Coronary artery (tissue), 2 donors: ENCODE measurements around the gene CNOT4.

Experiments
- DNase-seq: peaks from one replicate; pipeline ENCODE4 v3.0.0-alpha.2; 2017; ENCODE audit warnings: low spot score
- H3K27ac ChIP-seq, 2 donors: fragments of 200-600 bp; sonication (generic); one replicate each; pipeline ENCODE4 v1.5.1; 2016 to 2019
- H3K4me3 ChIP-seq: fragments of 200-600 bp; sonication (generic); 2 replicates; pipeline ENCODE4 v1.5.1; 2016; ENCODE audit warnings: mild to moderate bottlenecking, moderate library complexity
- TF ChIP-seq, protein P1 (sequence below): fragments of 200-600 bp; sonication (generic); IDR thresholded peaks from one replicate; pipeline ENCODE4 v1.5.1; 2019; ENCODE audit warnings: antibody characterized with exemption

CNOT4 gene

DNA sequence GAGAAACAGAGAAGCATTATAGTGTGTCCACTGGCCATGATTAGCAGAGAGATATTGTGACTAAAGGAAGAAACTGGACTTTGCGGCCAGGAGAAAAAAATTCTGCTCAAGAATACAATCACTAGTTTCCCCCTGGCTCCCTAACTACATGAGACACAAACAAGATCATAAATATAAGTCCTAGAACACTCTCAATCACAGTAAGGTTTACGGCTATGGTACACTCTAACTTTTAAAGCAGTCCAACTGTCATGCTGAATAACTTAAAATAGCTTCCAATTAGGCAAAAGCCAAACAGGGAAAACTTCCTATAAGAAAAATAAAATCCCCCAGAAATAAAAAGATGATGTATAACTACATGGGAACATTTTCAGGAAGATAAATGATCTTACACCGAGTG is 144.2 kb downstream of the CNOT4 start:
- no peak for DNase-seq
- TF ChIP-seq, protein P1, sequence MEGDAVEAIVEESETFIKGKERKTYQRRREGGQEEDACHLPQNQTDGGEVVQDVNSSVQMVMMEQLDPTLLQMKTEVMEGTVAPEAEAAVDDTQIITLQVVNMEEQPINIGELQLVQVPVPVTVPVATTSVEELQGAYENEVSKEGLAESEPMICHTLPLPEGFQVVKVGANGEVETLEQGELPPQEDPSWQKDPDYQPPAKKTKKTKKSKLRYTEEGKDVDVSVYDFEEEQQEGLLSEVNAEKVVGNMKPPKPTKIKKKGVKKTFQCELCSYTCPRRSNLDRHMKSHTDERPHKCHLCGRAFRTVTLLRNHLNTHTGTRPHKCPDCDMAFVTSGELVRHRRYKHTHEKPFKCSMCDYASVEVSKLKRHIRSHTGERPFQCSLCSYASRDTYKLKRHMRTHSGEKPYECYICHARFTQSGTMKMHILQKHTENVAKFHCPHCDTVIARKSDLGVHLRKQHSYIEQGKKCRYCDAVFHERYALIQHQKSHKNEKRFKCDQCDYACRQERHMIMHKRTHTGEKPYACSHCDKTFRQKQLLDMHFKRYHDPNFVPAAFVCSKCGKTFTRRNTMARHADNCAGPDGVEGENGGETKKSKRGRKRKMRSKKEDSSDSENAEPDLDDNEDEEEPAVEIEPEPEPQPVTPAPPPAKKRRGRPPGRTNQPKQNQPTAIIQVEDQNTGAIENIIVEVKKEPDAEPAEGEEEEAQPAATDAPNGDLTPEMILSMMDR: no peak
- no peak overlapping the region for H3K27ac ChIP-seq
- no peak overlapping the region for H3K4me3 ChIP-seq

- no peak overlapping the region for H3K27ac ChIP-seq
Measured at GRCh38 chr7:135364206-135364605, 145.7 kb downstream of the CNOT4 start.

DNA sequence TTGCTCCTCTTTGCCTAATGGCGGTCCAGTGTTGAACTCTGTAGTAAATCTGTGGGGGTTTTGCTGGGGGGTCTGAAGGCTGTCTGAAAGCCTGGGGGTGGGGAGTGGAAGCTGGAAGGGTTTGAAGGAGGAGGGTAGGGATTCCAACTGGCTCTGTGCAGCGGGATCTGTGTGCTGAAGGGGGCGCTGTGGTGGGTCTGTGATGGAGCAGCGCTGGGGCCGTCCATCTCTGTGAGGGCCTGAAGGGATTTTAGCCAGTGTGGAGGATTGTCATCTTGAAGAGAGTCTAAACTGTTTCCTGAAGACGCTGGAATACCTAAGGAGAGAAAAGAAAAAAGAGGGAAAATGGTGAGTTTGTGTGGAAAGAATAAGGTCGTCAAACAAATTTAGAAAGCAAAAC is 147.0 kb downstream of the CNOT4 start:
- H3K27ac ChIP-seq: no peak overlapping the region
- H3K4me3 ChIP-seq: no peak overlapping the region
- DNase-seq: no peak
- TF ChIP-seq, protein P1: no peak

More at GRCh38 chr7:135364206-135364605, 145.7 kb downstream of the CNOT4 start:
- H3K4me3 ChIP-seq: no peak overlapping the region
- TF ChIP-seq, protein P1: no peak
- DNase-seq: no peak

- H3K4me3 ChIP-seq: no peak overlapping the region
- DNase-seq: no peak
- TF ChIP-seq, protein P1: no peak
- no peak overlapping the region for H3K27ac ChIP-seq
Measured at GRCh38 chr7:135361788-135362187, 148.1 kb downstream of the CNOT4 start.

GRCh38 chr7:135359615-135360014 is 150.3 kb downstream of the CNOT4 start:
- H3K27ac ChIP-seq: no peak overlapping the region
- TF ChIP-seq, protein P1: no peak
- no peak for DNase-seq
- H3K4me3 ChIP-seq: no peak overlapping the region

DNA sequence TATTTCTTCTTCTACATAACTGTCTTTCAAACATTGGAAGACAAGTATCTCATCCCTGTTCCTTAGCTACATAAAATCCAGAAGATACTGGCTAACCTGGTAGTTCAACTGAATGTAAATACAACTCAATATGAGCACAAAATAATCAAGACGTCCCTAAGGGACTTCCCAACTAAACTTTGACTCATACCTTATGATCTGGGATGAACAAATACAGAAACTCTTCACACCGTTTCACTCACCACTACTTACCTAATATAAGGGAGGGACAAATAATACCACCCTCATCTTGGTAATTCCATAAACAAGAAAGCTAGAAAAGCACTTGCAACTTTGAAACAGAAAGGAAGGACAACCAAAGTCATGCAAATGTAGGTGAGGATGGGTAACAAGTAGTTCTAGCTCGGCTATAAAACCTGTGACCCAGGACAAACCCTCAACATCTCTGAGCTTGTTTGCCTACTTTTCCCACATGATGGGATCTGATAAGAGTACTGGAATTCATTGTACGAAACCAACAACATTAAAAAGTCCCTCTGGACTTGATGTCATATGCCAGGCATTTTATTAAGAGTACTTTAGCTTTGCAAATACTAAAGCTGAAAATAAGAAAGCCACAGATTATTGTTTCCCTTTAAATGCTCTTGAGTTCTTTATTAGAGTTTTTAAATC is 154.4 kb downstream of the CNOT4 start:
- TF ChIP-seq, protein P1: no peak
- no peak overlapping the region for H3K27ac ChIP-seq
- DNase-seq: no peak
- H3K4me3 ChIP-seq: no peak overlapping the region

- TF ChIP-seq, protein P1: no peak
Measured at GRCh38 chr7:135353832-135354231, 156.1 kb downstream of the CNOT4 start.

More at GRCh38 chr7:135353832-135354231, 156.1 kb downstream of the CNOT4 start:
- DNase-seq: no peak
- no peak overlapping the region for H3K27ac ChIP-seq
- H3K4me3 ChIP-seq: no peak overlapping the region
